ENCODE results near the gene TMEM184C. TPM values are rescaled to one million over a fixed set of nuclear protein-coding genes. Genes with fewer than 3 reads are reported as not detected.

The TMEM184C gene
- total RNA-seq, 2 experiments from 2014 or later: 11.7 to 15.3 TPM

Other genes with a start within 250 kb of the TMEM184C start
- not detected for gene EDNRA, start 136.3 kb upstream of the TMEM184C start, total RNA-seq
- gene PRMT9, start 66.8 kb downstream of the TMEM184C start, total RNA-seq: 1 to 10 TPM; 6.2 to 7.5 TPM
- gene ARHGAP10, start 114.7 kb downstream of the TMEM184C start, total RNA-seq: 1 to 10 TPM; 6.1 to 6.2 TPM